HepG2 (cell line): ENCODE measurements around the gene NCOA4. TPM values are rescaled to one million over a fixed set of nuclear protein-coding genes. Genes with fewer than 3 reads are reported as not detected.

ENCODE experiments used
- ATAC-seq: fragments of 200-7000 bp; cut with Tn5 transposase; 3 replicates; pipeline ENCODE4 v1.9.1; 2020; ENCODE audit warnings: mild to moderate bottlenecking, moderate library complexity
- BruUV-seq: library from RNA; stranded (reverse); fragments of 400-500 nt; replicated peaks from 2 replicates; lab custom pipeline; 2021; lab: Mats Ljungman, UMichigan
- CTCF ChIA-PET: fragments of 300-600 bp; formaldehyde crosslinking; extraction: SDS; loops from one replicate; lab custom pipeline; 2021; ENCODE audit warnings: low total read pairs, inconsistent platforms, low intra/inter-chr PET ratio; lab: Yijun Ruan, JAX
- POLR2A ChIA-PET: fragments of 350-600 bp; sonication (Branson Sonifier 250); formaldehyde crosslinking; loops from one replicate; lab custom pipeline; 2020; ENCODE audit warnings: antibody characterized with exemption, inconsistent platforms; lab: Yijun Ruan, JAX
- DNase-seq: peaks from one replicate; pipeline ENCODE4 v3.0.0-alpha.2; 2015; ENCODE audit warnings: low spot score
- FAIRE-seq: peaks from 3 replicates; lab custom pipeline; 2011; peaks lifted over from hg19 to GRCh38; lab: Jason Lieb, UNC
- H2AFZ ChIP-seq: one replicate; pipeline ENCODE4 v1.6.1; 2011; ENCODE audit warnings: low read length, inconsistent platforms
- H3K27ac ChIP-seq: fragments of 300-600 bp; 3 replicates; pipeline ENCODE4 v1.8.0; 2011; ENCODE audit warnings: mixed run types, mild to moderate bottlenecking, mixed read lengths, low read length, inconsistent platforms; ENCODE audit not compliant: insufficient read depth; ENCODE audit errors: extremely low read length
- H3K27me3 ChIP-seq, 2 experiments: fragments of 200-600 bp in 1 of 2; 2 replicates in 1 of 2; 3 replicates in 1 of 2; pipeline versions ENCODE4 v1.6.0 to v1.8.0; 2011; ENCODE audit warnings: low read length in 2 of 2, mild to moderate bottlenecking in 2 of 2, moderate library complexity in 2 of 2, inconsistent platforms in 1 of 2; ENCODE audit not compliant: insufficient read depth in 2 of 2, control insufficient read depth in 1 of 2
- H3K36me3 ChIP-seq, 2 experiments: fragments of 200-600 bp in 1 of 2; replicated peaks in 1 of 2; 2 replicates in 1 of 2; 3 replicates in 1 of 2; pipeline versions ENCODE4 v1.5.1 to v1.8.0; 2011; ENCODE audit warnings: low read length in 2 of 2, inconsistent platforms in 1 of 2; ENCODE audit not compliant: insufficient read depth in 2 of 2, control insufficient read depth in 1 of 2
- H3K4me1 ChIP-seq: 2 replicates; pipeline ENCODE4 v1.5.1; 2012; ENCODE audit warnings: low read length, inconsistent platforms; ENCODE audit not compliant: insufficient read depth
- H3K4me2 ChIP-seq: 2 replicates; pipeline ENCODE4 v1.6.0; 2011; ENCODE audit warnings: low read depth, low read length, inconsistent platforms
- H3K4me3 ChIP-seq, 3 experiments: fragments of 200-600 bp in 1 of 3; sonication (generic), shearing (Covaris generic) in 1 of 3; replicated peaks in 1 of 3; 2 replicates each; pipeline ENCODE4 v1.5.1; 2011 to 2016; ENCODE audit warnings: low read length in 3 of 3, inconsistent platforms in 2 of 3, low read depth in 2 of 3, mild to moderate bottlenecking in 2 of 3, control low read depth in 1 of 3, mixed read lengths in 1 of 3; ENCODE audit not compliant: insufficient read depth in 1 of 3
- H3K79me2 ChIP-seq: one replicate; pipeline ENCODE4 v1.6.1; 2011; ENCODE audit warnings: low read length, inconsistent platforms; ENCODE audit not compliant: insufficient read depth
- H3K9ac ChIP-seq: 2 replicates; pipeline ENCODE4 v1.6.0; 2011; ENCODE audit warnings: mild to moderate bottlenecking, low read depth, low read length, inconsistent platforms; ENCODE audit not compliant: insufficient read depth
- H3K9me3 ChIP-seq: 2 replicates; pipeline ENCODE4 v1.5.1; 2012; ENCODE audit warnings: mild to moderate bottlenecking, low read length
- H4K20me1 ChIP-seq: 2 replicates; pipeline ENCODE4 v1.6.0; 2011; ENCODE audit warnings: inconsistent platforms, mild to moderate bottlenecking, low read length, moderate library complexity; ENCODE audit not compliant: insufficient read depth
- SOX6 ChIP-seq, 2 experiments: fragments of 450-650 bp in 1 of 2; sonication (generic) in 1 of 2; formaldehyde crosslinking in 1 of 2; IDR thresholded peaks; 2 replicates each; pipeline versions ENCODE4 v1.4.0 to v1.6.1; 2017 to 2020; ENCODE audit warnings: antibody characterized with exemption in 1 of 2, mild to moderate bottlenecking in 1 of 2, missing genetic modification reagents in 1 of 2
- ZBTB38 ChIP-seq: sonication (generic); formaldehyde crosslinking; IDR thresholded peaks from 2 replicates; pipeline ENCODE4 v1.5.1; 2020; ENCODE audit warnings: mild to moderate bottlenecking, missing genetic modification reagents
- ZBTB8A ChIP-seq: sonication (generic); formaldehyde crosslinking; IDR thresholded peaks from 2 replicates; pipeline ENCODE4 v1.4.0; 2020; ENCODE audit warnings: mild to moderate bottlenecking, low read depth, missing genetic modification reagents, borderline replicate concordance
- ZNF326 ChIP-seq: sonication (generic); formaldehyde crosslinking; IDR thresholded peaks from 2 replicates; pipeline ENCODE4 v1.4.0; 2020; ENCODE audit warnings: missing genetic modification reagents, borderline replicate concordance
- ZNF331 ChIP-seq: sonication (generic); formaldehyde crosslinking; IDR thresholded peaks from 2 replicates; pipeline ENCODE4 v1.4.0; 2020; ENCODE audit warnings: missing genetic modification reagents
- ZNF615 ChIP-seq: sonication (generic); formaldehyde crosslinking; IDR thresholded peaks from 2 replicates; pipeline ENCODE4 v1.5.0; 2020; ENCODE audit warnings: mild to moderate bottlenecking, missing genetic modification reagents, borderline replicate concordance
- WGBS: methylation state at CpG from one replicate; pipeline ENCODE4 v1.1.6; 2017; ENCODE audit warnings: low lambda C conversion rate; 5-methylcytosine and 5-hydroxymethylcytosine counted together
- in situ Hi-C: cut with HindIII; loops from 2 replicates; pipeline ENCODE4 v1.10.0; 2017; ENCODE audit warnings: low pct_unique_long_range_greater_than_20kb; ENCODE audit not compliant: extremely low pct_ligation_motif_present
- intact Hi-C: fragments of 100-400 bp; cut with micrococcal nuclease; formaldehyde crosslinking; loops from one replicate; pipeline ENCODE4 v1.10.0; 2022; ENCODE audit not compliant: unreplicated experiment
- polyA plus RNA-seq, 8 experiments: library from polyadenylated mRNA; depleted of rRNA in 3 of 8; stranded (reverse) in 7 of 8; unstranded in 1 of 8; fragments of >200 nt; fragmentation: Illumina TruSeq in 4 of 8; extraction: Trizol in 4 of 8; gene quantifications; 2 replicates each; pipeline versions ENCODE4 v1.2.1 to v1.2.3, GENCODE V29; 2011 to 2016; ENCODE audit warnings: low read depth in 4 of 8, missing spikeins in 1 of 8, mixed read lengths in 1 of 8; ENCODE audit not compliant: insufficient read depth in 1 of 8
- total RNA-seq, 5 experiments: library from RNA; depleted of rRNA; stranded (reverse); fragments of >200 nt; fragmentation: Illumina TruSeq; extraction: Trizol; gene quantifications; 2 replicates each; pipeline ENCODE4 v1.2.3, GENCODE V29; 2016; ENCODE audit warnings: low read depth in 1 of 5
- TF ChIP-seq, protein P1 (sequence below): sonication (generic); formaldehyde crosslinking; IDR thresholded peaks from 2 replicates; pipeline ENCODE4 v1.8.1; 2023; ENCODE audit warnings: mild to moderate bottlenecking, moderate library complexity, missing genetic modification reagents

The NCOA4 gene
- total and polyA plus RNA-seq, 2 of the 13 experiments (the other 11 are each of a cell fraction or from before 2014, with no cell fraction given), result 306 to 400 TPM

DNA sequence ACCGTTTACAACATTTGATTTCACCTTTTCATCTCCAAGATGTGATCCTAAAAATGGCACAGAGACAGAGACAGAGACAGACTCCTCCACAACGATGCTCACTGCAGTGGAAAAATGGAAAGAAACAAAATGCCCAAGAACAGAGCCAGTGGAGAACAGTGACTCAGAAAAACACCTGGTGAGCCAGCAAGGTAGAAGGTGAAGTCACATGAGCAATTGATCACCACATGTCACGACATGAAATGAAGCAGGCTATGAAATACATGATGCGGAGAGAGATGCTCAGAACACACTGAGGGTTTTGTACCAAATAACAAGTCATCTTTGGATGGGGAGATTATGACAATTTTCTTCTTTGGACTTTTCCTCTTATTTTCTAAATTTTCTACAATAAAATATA lies 12.1 kb upstream of the NCOA4 start (continued):
- TF ChIP-seq ZNF326 (CRISPR knock-in tag), result no peak
- no peak for TF ChIP-seq SOX6 (IDR thresholded peaks at IDR 0.05)
- TF ChIP-seq SOX6 (CRISPR knock-in tag; IDR thresholded peaks at IDR 0.05), result no peak

DNA sequence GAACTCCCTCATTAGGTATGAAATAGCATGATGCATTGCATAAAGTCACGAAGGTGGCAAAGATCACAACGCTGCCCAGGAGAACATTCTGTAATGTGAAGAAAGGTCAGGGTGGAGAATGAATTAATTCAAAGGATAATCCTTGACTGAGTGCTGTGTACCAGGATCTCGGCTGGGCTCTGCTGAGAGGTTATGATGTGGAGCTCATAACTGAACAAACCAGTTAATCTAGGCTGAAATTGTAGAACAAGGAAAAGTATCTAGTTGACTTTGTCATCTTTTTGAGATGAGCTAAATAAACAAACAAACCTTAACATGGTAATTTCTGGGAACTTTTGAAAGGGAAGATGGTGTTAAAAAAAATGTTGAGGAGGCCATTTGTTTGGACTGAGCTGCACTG lies 9.6 kb upstream of the NCOA4 start:
- TF ChIP-seq ZBTB8A (CRISPR knock-in tag) (no peak), ZNF331 (peak; percentile 31; the same call in 1 of the 2 replicates)
- WGBS, result 83% methylated on average over 3 of the region's 3 CpGs
- ATAC-seq, result no peak

DNA sequence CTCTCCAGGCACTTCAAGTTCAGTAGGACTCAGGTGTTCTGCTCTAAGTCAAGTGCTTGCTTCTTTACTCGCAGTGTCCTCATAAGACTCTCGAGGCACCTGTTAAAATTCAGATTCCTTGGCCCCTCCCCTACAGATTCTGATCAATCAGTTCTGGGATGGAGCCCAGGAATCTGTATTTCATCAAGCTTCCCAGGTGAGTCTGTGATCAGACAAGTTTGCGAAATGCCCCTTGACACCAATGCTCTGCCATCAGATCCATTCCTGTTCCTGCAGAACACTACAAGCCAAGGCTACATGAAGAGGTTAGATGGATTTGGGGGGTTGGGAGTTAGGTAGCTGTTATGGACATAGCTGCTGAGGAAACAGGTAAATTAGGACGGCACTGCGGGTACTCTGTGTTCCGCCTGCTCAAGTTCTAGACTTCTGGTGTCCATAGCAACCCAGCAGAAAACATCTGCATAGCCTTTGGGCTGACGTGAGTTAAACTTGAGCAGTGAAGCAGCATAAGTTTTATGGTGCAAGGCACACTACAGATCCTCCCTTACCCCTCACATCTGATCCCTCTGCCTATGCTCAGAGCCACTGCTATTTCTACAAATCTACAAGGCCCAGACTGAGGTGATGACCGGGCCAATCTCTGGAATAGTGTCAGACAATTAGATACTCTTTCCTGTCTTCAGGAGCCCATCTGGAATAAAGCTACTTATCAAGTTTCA lies 6.8 kb upstream of the NCOA4 start:
- H3K9ac ChIP-seq, result no peak overlapping the region
- DNase-seq (no peak), FAIRE-seq (no peak), ATAC-seq (no peak)
- peaks cover 55% of the 10 kb centered on the region for H3K4me1 ChIP-seq
- peaks cover 11% of the 10 kb centered on the region for H3K79me2 ChIP-seq
- no peaks in the 10 kb centered on the region for H3K27me3 ChIP-seq
- H2AFZ ChIP-seq, result no peak overlapping the region
- no peaks in the 10 kb centered on the region for H4K20me1 ChIP-seq
- no peak overlapping the region for H3K4me3 ChIP-seq
- H3K4me2 ChIP-seq, result no peak overlapping the region
- in situ Hi-C loops, result no loop called here
- no peaks in the 10 kb centered on the region for H3K9me3 ChIP-seq
- H3K27ac ChIP-seq, result peak overlapping the region; percentile 84
- CTCF ChIA-PET, result no interaction called here
- no TSS peak for BruUV-seq
- intact Hi-C loops, result no loop called here
- TF ChIP-seq, protein P1, sequence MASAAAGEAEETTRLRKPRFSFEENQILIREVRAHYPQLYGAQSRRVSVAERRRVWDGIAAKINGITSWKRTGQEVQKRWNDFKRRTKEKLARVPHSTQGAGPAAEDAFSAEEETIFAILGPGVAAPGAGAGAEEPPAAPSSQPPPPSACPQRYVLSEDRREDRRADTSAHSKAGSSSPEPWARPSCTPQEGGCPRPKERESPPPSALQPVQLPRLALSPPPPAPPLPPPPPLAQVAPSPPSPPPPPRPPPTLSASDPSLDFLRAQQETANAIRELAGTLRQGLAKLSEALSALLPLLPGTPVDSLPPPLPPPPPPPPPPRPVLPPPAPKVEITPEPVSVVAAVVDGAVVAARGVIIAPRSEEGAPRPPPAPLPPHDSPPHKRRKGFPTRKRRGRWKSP (CRISPR knock-in tag), result no peak
- TF ChIP-seq ZBTB38 (CRISPR knock-in tag), result 0 out of 2 replicates have a peak, but pooled peaks have one; percentile 13
- TF ChIP-seq ZNF615 (CRISPR knock-in tag), result 0 out of 2 replicates have a peak, but pooled peaks have one; percentile 53
- no peaks in the 10 kb centered on the region for H3K36me3 ChIP-seq
- 93% methylated on average over 6 of the region's 8 CpGs for WGBS
- POLR2A ChIA-PET, result interaction anchor here (2.5 kb wide), 1 partner anchor 15 kb away, joined by 26 read pairs; no protein-coding TSS in a partner anchor

More for the DNA sequence above, 9.6 kb upstream of the NCOA4 start:
- no peak for DNase-seq
- intact Hi-C loops, result no loop called here
- POLR2A ChIA-PET, result interaction anchor here (2.0 kb wide), 1 partner anchor 12 kb away, joined by 4 read pairs; no protein-coding TSS in a partner anchor
- no peaks in the 10 kb centered on the region; a peak in 1 of 5 replicates for H3K27me3 ChIP-seq
- H3K4me3 ChIP-seq, result no peak overlapping the region
- peaks cover 27% of the 10 kb centered on the region for H3K4me1 ChIP-seq
- no peak overlapping the region for H3K27ac ChIP-seq
- no peak for FAIRE-seq
- H3K4me2 ChIP-seq, result no peak overlapping the region
- H3K79me2 ChIP-seq, result no peaks in the 10 kb centered on the region
- no peaks in the 10 kb centered on the region for H3K9me3 ChIP-seq
- no peaks in the 10 kb centered on the region for H4K20me1 ChIP-seq
- H2AFZ ChIP-seq, result no peak overlapping the region
- CTCF ChIA-PET, result no interaction called here
- BruUV-seq, result no TSS peak
- in situ Hi-C loops, result no loop called here
- H3K9ac ChIP-seq, result no peak overlapping the region
- no peaks in the 10 kb centered on the region for H3K36me3 ChIP-seq
